Glutamatergic neuron (in vitro differentiated cells): ENCODE results near the gene CFAP299. TPM values are rescaled to one million over a fixed set of nuclear protein-coding genes. Genes with fewer than 3 reads are reported as not detected.

Experiments
- DNase-seq: peaks from one replicate; pipeline ENCODE4 v3.0.0; 2022
- H3K27ac Mint-ChIP-seq: one replicate; pipeline ENCODE4 v1.8.0; 2020; ENCODE audit warnings: mild to moderate bottlenecking, mixed read lengths, inconsistent platforms; ENCODE audit not compliant: unreplicated experiment
- H3K27me3 Mint-ChIP-seq: one replicate; pipeline ENCODE4 v1.8.0; 2020; ENCODE audit warnings: mild to moderate bottlenecking, moderate library complexity, mixed read lengths, inconsistent platforms; ENCODE audit not compliant: unreplicated experiment
- H3K36me3 Mint-ChIP-seq: one replicate; pipeline ENCODE4 v1.8.0; 2020; ENCODE audit warnings: mild to moderate bottlenecking, mixed read lengths, inconsistent platforms; ENCODE audit not compliant: unreplicated experiment
- H3K4me1 Mint-ChIP-seq: one replicate; pipeline ENCODE4 v1.8.0; 2020; ENCODE audit warnings: mild to moderate bottlenecking, low read depth, mixed read lengths, inconsistent platforms; ENCODE audit not compliant: unreplicated experiment
- H3K4me3 Mint-ChIP-seq: one replicate; pipeline ENCODE4 v1.8.0; 2020; ENCODE audit warnings: mild to moderate bottlenecking, mixed read lengths, inconsistent platforms; ENCODE audit not compliant: unreplicated experiment
- H3K9me3 Mint-ChIP-seq: one replicate; pipeline ENCODE4 v1.8.0; 2020; ENCODE audit warnings: mild to moderate bottlenecking, moderate library complexity, mixed read lengths, inconsistent platforms; ENCODE audit not compliant: unreplicated experiment
- total RNA-seq: library from RNA; stranded (reverse); fragmentation: NEBNext Ultra II Directional; extraction: Animal tissue kit (Norgen Biotek cat#: 25700); gene quantifications from one replicate; pipeline ENCODE4 v1.2.1, GENCODE V29; 2021; ENCODE audit not compliant: unreplicated experiment
- TF ChIP-seq, protein P1 (sequence below): fragments of 200-600 bp; sonication (generic); IDR thresholded peaks from one replicate; pipeline ENCODE4 v1.5.0; 2021; ENCODE audit not compliant: partially characterized antibody, unreplicated experiment

Gene CFAP299
- total RNA-seq, 1 donor from 2014 or later = not detected

DNA sequence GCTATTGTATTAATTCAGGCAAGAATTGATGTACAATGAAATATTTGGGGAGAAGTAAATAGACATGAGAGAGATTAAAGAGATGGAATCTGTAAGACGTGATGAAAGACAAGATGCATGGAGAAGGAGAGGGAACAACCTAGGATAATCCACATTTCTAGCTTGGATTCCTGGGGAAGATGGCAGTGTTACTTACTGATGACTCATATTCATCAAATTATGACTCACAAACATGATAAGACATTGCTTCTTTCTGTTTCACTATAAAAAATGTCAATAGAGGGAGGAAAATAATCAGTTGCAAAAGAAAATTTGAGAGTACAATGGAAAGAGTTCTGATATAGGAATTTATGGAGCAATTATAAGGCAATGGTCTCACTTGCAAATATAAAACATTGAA is 590.9 kb downstream of the CFAP299 start:
- no peak overlapping the region for H3K4me3 Mint-ChIP-seq
- TF ChIP-seq, protein P1, sequence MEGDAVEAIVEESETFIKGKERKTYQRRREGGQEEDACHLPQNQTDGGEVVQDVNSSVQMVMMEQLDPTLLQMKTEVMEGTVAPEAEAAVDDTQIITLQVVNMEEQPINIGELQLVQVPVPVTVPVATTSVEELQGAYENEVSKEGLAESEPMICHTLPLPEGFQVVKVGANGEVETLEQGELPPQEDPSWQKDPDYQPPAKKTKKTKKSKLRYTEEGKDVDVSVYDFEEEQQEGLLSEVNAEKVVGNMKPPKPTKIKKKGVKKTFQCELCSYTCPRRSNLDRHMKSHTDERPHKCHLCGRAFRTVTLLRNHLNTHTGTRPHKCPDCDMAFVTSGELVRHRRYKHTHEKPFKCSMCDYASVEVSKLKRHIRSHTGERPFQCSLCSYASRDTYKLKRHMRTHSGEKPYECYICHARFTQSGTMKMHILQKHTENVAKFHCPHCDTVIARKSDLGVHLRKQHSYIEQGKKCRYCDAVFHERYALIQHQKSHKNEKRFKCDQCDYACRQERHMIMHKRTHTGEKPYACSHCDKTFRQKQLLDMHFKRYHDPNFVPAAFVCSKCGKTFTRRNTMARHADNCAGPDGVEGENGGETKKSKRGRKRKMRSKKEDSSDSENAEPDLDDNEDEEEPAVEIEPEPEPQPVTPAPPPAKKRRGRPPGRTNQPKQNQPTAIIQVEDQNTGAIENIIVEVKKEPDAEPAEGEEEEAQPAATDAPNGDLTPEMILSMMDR = no peak
- no peak for DNase-seq
- no peaks in the 10 kb centered on the region for H3K4me1 Mint-ChIP-seq
- H3K9me3 Mint-ChIP-seq = no peaks in the 10 kb centered on the region
- H3K36me3 Mint-ChIP-seq = no peaks in the 10 kb centered on the region
- H3K27me3 Mint-ChIP-seq = no peaks in the 10 kb centered on the region
- H3K27ac Mint-ChIP-seq = no peak overlapping the region

DNA sequence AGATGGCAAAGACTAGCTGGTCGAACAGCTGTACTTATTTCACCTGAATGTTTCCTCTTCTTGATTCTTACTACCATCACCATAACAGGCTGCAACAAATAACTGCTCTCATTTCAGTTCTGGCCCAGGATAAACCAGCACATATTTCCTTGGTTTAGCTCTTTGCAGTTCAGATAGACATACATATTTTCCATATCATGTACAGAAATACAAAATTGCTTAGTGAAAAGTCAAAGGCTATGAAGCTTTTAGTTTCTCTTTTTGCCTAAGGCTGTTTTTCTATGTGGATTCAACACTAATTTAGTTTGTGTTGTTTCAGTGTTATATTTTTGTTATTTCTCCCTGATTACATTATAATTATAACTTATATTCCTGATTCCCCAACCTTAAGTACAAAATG is 591.4 kb downstream of the CFAP299 start:
- Mint-ChIP-seq H3K4me1 (no peaks in the 10 kb centered on the region), H3K27ac (no peak overlapping the region), H3K36me3 (no peaks in the 10 kb centered on the region), H3K4me3 (no peak overlapping the region), H3K9me3 (no peaks in the 10 kb centered on the region), H3K27me3 (no peaks in the 10 kb centered on the region)
- TF ChIP-seq, protein P1 = no peak
- DNase-seq = no peak

DNA sequence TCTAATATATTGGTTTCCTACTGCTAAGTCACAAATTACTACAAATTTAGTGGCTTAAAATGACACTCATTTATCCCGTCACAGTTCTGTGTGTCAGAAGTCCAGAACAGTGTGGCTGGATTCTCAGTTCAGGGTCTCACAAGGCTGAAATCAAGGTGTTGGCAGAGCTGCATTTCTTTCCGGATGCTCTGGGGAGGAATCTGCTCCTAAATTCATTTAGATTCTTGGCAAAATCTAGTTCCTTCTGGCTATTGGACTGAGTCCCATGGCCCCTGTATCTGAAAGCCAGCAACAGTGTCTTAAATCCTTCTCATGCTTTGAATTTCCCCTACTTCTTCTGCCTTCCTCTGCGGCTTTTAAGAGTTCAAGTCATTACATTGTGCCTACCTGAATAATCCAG is 591.9 kb downstream of the CFAP299 start:
- Mint-ChIP-seq H3K4me3 (no peak overlapping the region), H3K4me1 (no peaks in the 10 kb centered on the region), H3K9me3 (no peaks in the 10 kb centered on the region), H3K36me3 (no peaks in the 10 kb centered on the region), H3K27me3 (no peaks in the 10 kb centered on the region), H3K27ac (no peak overlapping the region)
- TF ChIP-seq, protein P1 = no peak
- DNase-seq = no peak

DNA sequence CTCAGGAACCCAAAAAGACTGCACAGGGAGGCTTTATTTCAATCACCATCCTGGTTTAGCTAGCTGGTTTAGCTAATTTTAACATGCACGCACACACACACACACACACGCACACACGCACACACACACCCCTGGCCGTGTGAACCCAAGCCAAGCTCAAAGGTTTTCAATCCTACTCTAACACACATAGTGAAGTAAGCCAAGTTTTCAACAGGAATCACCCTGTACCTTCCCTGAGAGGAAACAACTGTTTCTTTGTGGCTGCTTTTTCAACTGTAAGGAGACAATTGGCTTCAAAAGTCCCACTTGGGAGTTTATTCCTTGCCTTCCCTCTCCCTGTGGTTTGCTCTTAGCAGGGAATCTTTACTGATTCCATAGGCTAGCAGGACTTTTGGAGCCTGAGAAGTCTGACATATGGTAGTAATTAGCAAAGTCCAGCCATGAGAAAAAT is 596.1 kb downstream of the CFAP299 start:
- Mint-ChIP-seq H3K9me3 (no peaks in the 10 kb centered on the region), H3K4me1 (no peaks in the 10 kb centered on the region), H3K27me3 (no peaks in the 10 kb centered on the region), H3K4me3 (no peak overlapping the region), H3K36me3 (no peaks in the 10 kb centered on the region), H3K27ac (no peak overlapping the region)
- no peak for DNase-seq
- TF ChIP-seq, protein P1 = no peak

DNA sequence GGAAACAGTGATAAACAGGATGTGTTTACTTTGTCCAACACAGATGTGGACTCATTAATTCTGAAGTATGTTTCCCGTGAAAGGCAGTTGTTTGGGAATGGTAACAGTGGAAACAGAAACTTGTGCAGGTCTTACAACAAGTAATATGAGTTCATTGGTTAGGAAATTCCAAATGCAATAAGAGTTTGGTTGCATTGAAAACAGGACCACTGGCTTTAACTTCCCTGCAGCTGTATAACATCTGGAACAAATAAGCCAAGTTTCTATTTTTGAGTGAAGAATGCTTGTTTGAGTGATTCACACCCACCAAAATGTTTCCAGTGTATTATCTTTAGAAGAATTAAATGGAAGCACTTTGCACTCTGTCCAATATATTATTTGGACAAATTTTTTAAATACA is 612.6 kb downstream of the CFAP299 start:
- Mint-ChIP-seq H3K4me1 (no peaks in the 10 kb centered on the region), H3K4me3 (no peak overlapping the region), H3K9me3 (no peaks in the 10 kb centered on the region), H3K27me3 (no peaks in the 10 kb centered on the region), H3K36me3 (no peaks in the 10 kb centered on the region), H3K27ac (no peak overlapping the region)
- no peak for DNase-seq
- TF ChIP-seq, protein P1 = no peak
